GM18526 (cell line): ENCODE data around the gene CDK18.

Source experiments
- POLR2A ChIP-seq: IDR thresholded peaks from 3 replicates; pipeline ENCODE4 v1.6.1; 2011; ENCODE audit not compliant: insufficient read length; ENCODE audit errors: extremely low read depth

The CDK18 gene

GRCh38 chr1:205504311-205505075, at the start of gene CDK18:
Gene CDK18, plus strand, starts transcription at chr1:205504669. Its CDS starts 18,499 bp downstream, at chr1:205523168.
- no peak for TF ChIP-seq POLR2A

- no peak for TF ChIP-seq POLR2A
These were observed 49.5 kb upstream of the CDK18 start for GRCh38 chr1:205454903-205455335.

GRCh38 chr1:205455581-205456382, 48.7 kb upstream of the CDK18 start, which contains the start of gene BLACAT1:
Gene BLACAT1, minus strand, starts transcription at chr1:205456045.
- TF ChIP-seq POLR2A, result no peak

DNA sequence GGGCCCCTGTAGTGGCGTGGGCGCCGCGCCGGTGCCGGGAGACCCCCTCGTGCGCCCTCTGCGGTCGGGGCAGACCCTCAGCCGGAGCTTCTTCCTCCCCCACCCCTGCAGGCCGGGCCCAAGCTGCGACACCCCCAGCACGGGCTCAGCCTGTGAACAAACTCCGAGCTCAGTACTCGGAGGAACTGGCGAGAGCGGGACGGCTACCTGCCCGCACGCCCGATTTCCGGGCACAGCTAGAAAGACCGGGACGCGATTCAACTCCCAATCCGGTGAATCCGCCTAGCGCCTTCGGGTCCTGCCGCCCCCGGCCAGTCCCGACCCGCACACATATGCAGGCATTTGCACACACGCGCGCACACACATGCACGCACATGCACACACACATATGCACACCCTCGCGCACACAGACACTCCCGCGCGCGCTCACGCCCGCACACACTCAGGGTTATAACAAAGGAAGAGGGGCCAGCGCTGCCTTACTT, 48.0 kb upstream of the CDK18 start:
- TF ChIP-seq POLR2A, result no peak

- TF ChIP-seq POLR2A, result no peak
These were observed 47.4 kb upstream of the CDK18 start for GRCh38 chr1:205456868-205457745.

- no peak for TF ChIP-seq POLR2A
These were observed 45.5 kb upstream of the CDK18 start for GRCh38 chr1:205458777-205459566.

DNA sequence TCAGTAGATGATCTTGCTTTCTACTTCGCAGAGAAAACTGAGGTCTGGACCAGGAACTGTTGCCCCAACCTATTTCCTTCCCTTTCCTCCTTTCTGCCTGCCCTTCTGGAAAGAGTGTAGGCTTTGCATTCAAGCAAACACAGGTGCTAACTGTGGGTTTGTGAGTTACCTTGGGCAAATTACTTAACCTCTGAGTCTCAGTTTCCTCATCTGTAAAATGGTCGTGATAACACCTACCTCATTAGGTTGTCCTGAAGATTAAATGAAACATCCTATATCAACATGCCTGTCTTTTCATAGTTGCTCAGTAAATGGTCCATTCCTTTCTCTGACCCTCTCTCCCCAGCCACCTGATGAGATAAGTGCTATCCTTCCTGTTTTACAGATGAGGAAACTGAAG, 39.1 kb upstream of the CDK18 start:
- no peak for TF ChIP-seq POLR2A

DNA sequence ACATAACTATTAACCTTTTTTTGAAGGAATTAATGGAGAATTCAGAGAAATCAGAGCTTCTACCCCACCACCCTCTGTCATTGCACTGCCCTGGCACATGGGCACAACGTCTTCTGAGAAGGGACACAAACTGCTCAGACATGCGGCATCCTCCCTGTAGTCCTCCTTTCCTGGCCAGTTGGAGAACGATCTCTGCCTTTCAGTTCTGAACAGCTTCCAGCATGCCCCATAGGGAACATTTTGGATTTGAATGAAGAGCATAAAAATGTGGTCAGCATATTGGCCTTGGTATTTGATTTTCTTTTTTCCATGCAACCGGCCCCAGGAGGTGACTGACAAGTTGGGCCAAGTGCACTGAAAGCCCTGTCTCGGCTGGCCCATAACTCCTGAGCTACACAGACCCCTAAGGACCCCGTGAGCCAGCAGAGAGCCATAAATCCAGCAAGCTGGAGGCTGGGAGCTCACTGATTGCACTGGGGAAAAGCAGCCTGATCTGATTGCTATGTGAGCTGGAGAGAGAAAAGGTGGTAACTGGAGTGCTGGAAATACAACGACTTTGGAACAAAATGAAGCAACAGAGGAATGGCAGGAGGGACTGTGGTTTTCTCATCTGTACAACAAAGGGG, 37.8 kb upstream of the CDK18 start:
- no peak for TF ChIP-seq POLR2A

GRCh38 chr1:205470131-205470530, 34.3 kb upstream of the CDK18 start:
- no peak for TF ChIP-seq POLR2A

DNA sequence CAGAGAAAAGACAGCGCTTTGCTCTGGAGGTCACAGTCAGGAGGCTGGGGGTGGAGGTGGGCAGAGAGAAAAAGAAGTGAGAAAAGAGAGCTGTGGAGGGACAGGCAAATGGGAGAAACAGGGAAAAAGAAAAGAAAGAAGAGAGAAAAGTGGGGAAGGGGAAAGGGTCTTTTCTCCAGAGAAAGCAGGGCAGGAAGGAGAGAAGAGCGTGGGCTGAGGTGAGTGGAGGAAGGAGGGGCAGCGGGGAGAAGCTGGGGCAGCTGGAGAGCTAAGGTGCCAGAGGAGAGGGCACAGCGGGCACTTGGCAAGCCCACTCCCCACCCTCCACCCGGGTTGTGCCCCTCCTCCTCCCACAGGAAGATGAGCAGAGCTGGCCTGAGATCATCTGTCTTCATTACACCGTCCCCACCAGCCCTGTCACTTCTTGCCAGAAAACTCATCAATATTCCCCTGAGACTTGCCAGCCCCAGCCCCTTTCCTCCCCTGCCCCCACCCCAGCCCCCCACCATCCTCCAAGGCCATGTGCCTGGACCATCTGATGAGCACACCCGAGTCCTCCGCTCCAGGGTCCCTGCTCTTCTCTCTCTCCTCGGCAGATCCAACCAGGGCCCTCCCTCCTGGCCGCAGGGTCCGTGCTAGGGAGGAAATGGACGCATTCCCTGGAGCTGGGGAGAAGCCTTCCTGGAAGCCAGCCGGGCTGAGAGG, 31.6 kb upstream of the CDK18 start:
- TF ChIP-seq POLR2A, result no peak

DNA sequence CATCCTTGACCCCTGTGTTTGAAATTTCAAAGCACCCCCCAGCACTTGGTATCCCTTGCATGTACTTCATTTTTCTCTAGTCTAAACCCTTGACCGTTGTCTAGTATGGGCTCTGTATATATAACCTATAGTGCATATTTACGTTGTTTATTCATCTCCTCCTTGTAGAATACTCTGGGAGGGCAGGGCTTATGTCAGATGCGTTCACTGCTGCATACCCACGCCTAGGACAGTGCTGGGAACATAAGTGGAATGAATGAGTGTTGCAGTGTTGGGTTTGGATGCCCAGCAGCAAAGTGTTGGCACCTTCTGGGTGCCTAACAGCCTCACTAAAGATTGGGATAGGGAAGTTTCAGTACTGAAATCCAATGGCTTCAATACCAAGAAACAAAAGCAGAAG, 31.0 kb upstream of the CDK18 start:
- no peak for TF ChIP-seq POLR2A

DNA sequence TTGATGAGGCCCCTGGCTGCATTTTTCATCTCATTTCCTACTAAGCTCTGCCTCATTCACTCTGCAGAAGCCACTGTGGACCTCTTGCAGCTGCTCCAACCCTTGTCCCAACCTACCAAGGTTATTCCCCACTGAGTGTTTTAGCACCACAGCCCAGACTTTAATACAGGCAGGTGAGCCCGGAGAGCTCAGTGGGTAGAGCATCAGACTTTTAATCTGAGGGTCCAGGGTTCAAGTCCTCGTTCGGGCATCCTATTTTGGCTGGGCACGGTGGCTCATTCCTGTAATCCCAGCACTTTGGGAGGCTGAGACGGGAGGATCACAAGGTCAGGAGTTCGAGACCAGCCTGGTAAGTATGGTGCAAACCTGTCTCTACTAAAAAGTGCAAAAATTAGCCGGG, 30.5 kb upstream of the CDK18 start:
- TF ChIP-seq POLR2A, result no peak

DNA sequence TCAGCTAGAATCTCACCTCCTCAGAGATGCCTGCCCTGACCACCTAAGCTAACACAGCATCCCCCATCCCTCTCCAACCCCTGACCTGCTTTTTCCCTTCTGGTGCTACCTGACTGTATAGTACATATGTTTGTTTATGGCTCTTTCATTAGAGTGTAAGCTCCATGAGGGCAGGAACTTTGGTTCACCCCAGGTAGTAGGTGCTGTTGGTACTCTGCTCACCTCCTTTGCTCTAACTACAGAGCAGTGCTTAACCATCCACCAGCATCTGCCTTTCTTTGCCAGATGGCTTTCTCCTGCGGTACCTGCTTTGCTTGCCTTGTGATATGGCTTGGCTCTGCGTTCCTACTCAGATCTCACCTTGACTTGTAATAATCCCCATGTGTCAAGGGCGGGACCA, 29.9 kb upstream of the CDK18 start:
- TF ChIP-seq POLR2A, result no peak
